ENCODE results near the gene DENND4C. TPM values are rescaled to one million over a fixed set of nuclear protein-coding genes. Genes with fewer than 3 reads are reported as not detected.
A peak's percentile ranks its signal among the peaks of the same experiment; 100 is the strongest.
"Not testable (repeated sequence)": the region's sequence is repeated elsewhere in the genome, so short reads cannot be mapped to it uniquely, and the experiment has no call there.

DENND4C gene
- total RNA-seq (2014; rRNA removed; shearing (Covaris generic)), result 28.1 and 40.2 TPM in 2 replicates

DNA sequence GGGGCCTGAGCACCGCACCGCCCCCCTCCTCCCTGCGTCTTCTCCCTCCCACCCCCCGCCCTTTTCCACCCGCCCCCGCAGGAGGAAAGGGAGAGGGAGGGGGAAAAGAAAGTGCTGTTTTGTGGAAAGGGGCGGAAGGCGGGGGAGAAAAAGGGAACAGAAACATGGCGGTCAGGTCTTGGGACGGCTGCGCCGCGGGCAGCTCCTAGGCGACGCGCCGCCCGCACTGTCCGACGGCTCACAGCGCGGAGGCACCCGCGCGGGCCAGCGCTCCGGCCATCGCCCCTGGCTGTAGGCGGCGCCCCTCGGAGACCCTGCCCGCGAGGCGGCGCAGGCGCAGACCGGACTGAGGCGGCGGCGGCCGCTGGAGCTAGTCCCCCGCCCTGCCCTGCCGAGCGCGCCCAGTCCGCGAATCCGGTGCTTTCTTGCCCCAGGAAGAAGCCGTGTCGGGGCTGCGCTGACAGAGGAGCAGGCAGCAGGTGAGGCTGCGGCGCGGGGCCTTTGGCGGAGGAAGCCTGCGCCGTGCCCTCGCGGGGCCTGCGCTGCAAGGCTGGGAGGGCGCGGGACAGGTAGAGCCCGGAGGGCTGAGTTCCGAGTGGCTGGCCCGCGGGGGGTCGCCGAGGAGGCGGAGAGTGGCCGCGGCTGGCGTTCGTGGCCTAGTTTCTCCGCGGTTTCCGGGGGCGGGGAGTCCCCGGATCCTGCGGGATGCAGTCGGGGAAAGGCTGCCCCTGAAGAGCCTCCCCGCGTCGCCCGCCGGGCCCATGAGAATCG is at the start of gene DENND4C:
DENND4C (plus strand) TSS at position 339 of the 771 bp plus-strand sequence. CDS start 45,482 bp downstream, outside the sequence.
- DNase-seq (ENCODE audit: low spot score), result peak; percentile 83

DNA sequence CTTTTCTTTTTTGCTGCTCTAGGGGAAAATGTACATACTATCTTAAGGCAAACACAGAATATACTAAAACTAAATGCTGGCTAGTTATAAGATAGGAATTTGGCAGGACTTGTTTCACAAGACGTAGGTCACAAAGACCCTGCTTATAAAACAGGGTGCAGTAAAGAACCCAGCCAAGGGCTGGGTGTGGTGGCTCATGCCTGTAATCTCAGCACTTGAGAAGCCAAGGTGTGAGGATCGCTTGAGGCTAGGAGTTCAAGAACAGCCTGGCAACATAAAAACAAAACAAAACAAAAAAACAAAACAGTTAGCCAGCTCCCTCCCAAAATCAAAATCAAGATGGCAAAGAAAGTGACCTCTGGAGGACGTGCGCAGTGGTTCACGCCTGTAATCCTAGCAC is 49.5 kb upstream of the DENND4C start:
- DNase-seq (ENCODE audit: low spot score), result no peak

DNA sequence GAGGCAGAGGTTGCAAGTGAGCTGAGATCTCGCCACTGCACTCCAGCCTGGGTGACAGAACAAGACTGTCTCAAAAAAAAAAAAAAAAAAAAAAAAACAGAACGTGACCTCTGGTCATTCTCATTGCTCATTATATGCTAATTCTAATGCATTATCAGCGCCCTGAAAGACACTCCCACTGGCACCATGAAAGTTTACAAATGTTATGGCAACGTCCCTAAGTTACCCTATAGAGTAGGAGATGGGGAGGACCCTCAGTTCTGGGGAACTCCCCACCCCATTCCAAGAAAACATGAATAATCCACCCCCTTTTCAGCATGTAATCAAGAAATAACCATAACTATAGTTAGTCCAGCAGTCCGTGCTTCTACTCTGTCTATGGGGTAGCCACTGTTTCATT is 48.9 kb upstream of the DENND4C start:
- no peak for DNase-seq (ENCODE audit: low spot score)

DNA sequence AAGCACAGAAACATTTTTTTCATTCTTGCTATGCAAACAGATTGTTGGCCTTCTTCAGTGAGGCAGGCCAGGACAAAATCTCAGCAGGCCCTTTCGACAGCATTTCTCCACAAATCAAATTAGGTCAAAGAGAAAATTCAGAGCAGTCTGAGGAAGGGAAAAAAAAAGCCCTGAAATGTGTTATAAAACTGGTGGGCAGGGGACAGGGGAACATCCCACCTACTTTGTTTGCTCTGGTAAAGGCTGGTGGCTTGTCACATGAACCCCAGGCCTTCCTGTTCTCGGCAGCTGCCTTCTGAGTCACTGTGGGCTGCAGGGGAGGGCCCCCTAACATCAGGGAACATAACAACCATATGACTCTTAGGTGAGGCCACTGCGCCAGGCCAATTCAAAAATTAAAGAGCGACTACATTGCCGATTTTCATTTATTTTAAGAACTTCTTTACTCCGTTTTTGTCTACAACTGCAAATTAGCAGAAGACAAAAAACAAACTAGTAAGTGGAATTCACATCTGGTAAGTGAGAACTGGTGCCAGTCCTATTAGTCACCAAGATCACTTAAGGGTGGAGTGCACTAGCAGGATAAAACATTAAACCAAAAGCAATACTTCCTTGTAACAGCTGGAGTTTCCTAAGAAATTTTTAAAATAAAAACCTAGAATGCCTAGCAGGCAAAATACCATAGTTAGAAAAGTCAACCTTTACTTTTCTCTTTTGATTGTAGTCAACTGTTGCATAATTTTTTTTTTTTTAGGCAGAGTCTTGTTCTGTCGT is 46.2 kb upstream of the DENND4C start:
- peak; percentile 82 for DNase-seq (ENCODE audit: low spot score)

DNA sequence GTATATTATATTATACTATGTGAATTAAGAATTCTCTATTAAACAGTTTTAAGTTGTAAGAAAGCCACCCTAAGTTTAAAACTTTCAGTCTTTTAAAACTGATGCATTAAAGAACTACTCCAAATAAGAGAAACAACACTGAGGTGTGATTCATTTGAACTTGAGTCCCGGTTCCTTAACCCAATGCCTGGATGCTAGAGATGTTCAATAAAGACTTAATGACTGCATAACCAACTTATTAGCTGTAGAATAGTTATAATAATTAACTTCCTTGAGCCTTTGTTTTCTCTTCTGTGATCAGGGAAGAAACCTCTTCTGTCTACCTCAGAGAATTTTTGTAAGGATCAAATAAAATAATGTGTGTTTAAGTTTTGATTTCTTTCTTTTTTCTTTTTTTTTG is 45.3 kb upstream of the DENND4C start:
- no peak for DNase-seq (ENCODE audit: low spot score)

DNA sequence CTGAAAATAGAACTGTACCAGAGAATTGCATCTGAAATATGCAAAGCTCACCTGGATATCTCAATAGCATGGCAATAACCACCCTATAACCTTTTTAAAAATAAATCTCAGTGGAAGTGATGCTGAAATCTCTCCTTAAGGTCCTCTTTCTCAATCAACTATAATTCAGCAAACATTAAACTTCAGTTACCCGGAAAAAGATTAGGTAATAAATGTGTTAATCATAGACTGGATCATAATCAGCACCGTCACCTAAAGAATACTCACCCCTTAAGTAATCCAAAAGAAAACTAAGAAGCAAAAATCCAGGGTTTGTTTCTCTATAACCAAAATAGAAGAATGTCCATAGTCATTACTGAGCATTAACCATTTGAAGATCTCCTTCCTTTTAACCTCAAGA is 44.3 kb upstream of the DENND4C start:
- DNase-seq (ENCODE audit: low spot score), result peak; percentile 48

DNA sequence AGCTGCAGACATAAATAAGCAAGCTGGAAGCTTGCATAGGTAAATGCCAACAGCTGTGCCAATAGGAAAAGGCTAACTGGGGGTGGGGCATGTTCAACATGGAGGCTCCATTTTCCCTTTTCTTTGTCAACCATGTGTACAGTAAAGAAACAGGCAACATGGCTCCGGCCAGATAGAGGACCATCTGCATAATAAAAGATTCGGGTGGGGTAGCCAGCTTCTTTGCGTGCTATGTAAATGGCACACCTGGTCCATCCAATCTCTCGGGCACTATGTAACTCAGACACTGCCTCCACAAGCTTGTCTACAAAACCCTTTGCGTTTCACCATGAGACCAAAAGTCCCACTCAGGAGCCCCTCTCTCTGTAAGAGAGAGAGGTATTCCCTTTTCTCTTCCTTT is 41.7 kb upstream of the DENND4C start:
- DNase-seq (ENCODE audit: low spot score), result no peak

DNA sequence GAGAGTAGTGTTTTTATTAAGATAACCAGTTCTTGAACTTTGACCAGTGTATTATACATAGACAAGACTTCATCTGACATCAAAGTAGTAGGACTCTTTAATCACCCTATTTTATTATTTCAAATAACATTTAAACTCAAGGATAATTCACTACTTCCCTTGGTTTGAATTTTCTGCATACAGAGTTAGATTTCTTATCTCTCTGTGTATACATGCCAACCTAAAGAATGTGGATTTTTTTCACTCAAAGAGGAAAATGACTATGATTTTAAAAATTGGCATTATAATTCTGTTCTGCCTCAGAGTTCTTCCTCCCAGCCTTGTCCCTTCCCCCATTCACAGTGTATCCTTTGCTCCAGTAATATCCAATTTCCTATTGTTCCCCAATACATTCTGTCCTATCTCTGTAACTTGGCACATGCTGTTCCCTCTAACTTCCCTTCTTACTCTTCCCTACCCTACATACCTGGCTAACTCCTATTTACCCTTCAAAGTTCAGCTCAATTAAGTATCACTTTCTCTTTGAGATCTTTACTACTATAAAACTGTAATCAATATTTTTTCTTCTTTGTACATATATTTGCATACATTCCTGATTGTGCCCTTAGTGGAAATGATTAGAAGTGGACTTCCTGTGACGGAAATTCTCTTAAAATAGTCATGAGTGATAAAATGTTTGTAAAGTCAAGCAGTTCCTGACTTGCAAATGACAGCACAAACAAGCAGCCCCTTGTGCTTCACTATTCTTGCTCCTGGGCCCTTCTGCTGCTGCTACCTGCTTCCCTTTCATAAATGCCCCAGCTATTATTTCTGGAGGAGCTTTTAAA is 38.1 kb upstream of the DENND4C start:
- no peak for DNase-seq (ENCODE audit: low spot score)

DNA sequence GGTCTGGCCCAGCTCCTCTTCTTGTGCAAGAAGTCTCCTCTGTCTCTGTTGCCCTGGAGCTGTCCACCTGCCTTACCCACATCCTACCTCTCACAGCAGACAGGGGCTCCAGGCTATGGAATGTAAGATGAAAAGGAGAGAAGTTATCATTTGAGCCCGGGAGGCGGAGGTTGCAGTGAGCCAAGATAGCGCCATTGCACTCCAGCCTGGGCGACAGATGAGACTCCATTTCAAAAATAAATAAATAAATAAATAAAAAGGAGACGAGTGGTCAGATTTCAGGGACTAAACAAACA is 37.5 kb upstream of the DENND4C start:
- no peak for DNase-seq (ENCODE audit: low spot score)

DNA sequence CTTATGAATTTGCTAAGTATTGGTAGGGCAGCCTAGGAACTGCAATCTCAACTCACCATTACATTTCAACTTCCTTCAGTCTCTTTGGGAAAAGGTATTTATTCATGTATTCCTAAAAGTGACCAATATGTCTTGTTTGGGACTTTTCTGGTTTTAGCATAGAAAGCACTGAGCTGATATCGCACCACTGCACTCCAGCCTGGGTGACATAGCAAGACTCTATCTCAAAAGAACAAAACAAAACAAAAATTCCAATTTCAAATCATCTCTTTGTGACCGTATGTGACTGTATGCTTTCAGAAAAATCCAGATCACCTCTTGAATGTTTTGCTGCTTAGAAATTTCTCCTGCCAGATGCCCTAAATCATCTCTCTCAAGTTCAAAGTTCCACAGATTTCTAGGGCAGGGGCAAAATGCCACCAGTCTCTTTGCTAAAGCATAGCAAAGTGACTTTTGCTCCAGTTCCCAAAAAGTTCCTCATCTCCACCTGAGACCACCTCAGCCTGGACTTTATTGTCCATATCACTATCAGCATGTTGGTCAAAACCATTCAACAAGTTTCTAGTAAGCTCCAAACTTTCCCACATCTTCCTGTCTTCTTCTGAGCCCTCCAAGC is 37.0 kb upstream of the DENND4C start:
- not testable (repeated sequence) for DNase-seq (ENCODE audit: low spot score)

DNA sequence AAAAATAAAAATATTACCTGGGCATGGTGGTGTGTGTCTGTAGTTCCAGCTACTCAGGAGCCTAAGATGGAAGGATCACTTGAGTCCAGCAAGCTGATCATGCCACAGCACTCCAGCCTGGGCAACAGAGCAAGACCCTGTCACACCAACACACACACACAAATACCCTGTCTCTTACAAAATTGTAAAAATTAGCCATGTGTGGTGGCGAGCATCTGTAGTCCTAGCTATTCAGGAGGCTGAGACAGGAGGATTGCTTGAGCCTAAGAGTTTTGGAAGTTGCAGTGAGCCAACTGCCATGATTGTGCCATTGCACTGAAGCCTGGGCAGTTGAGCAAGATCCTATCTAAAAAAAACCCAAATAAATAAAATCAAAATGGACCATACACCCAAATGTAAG is 32.1 kb upstream of the DENND4C start:
- no peak for DNase-seq (ENCODE audit: low spot score)

DNA sequence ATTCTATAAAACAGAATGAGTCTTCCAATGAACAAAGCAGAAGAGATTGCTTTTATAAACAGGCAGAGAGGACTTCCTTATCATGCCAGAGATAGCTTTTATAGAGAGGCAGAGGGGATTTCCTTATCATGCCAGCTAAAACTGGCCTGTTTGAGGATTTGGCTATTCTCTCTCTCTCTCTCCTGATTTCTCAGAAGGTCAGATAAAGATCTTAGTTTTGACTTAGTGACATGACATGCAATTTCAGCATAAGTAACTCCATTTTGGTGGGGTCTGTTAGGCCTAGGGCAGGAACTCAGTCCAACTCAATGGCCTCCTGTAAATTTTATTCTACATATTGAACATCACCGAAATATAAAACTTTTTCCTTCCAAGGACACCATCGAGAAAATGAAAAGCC is 31.5 kb upstream of the DENND4C start:
- no peak for DNase-seq (ENCODE audit: low spot score)

DNA sequence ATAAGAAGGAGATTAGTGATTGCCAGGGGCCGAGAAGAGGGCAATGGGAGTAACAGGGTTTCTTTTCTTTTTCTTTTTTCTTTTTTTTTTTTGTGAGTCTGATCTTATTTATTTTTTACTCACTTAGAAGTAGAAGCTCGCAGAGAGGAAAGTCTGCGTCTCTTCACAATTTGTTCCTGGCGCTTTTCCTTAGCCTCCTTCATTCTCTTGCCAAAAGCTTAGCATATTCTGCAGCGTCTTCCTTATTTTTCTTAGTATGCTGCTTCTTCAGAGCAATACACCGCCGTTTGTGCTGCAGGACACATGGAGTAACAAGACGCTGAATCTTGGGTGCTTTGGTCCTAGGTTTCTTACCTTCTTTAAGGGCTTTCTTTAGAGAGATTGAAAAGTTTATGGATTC is 30.3 kb upstream of the DENND4C start:
- DNase-seq (ENCODE audit: low spot score), result no peak

DNA sequence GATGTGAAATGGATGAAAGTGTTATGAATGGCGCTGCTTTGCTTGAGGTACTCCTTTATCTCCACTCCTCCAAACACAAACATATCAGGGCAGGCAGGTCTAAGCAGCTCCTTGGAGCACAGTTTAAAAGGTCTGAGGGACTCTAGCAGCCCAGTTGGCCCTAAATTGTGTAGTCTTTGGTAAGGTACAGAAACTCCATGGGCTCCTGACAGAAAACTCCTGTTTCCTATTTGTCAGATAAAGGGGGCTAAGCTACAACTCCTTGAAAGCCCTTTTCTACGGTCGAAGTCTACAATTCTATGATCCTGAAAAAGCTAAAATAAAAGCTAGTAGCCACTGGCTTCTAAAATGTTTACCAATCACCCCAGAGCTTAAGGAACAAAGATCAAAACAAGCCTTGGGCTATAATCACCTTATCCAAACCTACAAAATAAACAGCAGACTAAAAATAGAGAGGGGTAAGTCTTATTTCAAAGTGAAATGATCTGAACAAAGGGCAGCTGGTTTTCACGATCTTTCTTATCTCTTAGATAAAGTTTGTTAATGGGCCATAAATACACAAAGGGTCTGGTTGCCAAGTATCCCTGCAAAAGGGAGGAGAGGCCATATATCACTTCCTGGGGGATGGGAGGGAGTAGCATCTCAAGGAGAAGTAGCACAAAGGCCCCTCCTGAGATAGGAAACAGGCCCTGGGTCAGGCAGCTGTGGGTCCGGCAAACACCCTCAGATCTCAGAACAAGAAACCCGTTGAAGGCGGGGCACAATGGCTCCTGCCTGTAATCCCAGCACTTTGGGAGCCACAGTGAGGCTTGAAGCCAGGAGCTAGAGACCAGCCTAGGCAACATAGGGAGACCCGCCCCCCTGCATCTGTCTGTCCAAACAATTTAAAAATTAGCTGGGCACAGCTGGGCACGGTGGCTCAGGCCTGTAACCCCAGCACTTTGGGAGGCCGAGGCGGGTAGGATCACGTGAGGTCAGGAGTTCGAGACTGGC is 28.3 kb upstream of the DENND4C start:
- peak; percentile 69 for DNase-seq (ENCODE audit: low spot score)

DNA sequence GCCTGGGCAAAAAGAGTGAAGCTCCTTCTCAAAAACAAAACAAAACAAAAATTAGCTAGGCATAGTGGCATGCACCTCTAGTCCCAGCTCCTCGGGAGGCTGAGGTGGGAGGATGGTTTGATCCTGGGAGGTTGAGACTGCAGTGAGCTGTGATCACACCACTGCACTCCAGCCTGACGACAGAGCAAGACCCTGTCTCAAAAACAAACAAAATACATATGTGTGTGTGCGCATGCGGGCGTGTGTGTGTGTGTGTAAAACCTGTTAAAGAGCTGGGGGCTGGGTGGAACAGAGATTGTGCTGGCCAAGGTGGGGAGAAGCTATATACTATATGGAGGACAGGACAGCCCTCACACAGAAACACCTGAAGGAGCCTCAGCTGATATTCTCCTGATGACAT is 27.4 kb upstream of the DENND4C start:
- DNase-seq (ENCODE audit: low spot score), result no peak

DNA sequence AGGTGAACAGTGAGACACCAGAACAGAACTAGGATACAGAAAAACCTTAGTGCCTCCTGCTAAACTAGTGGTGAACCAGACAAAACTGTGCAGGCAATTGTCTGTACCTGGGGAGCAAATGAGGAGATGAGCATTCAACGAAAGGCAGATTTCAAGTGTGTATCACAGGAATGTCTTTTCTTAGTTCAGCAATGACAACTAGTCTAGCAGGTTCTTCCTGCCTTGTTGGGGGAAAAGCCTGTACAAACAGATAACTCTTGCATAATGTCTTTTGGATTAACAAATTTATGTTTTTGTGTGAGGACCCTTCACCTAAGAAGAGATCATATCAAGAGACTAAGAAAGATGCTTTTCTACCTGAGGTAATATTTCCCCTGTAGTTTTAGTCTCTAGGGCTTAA is 21.8 kb upstream of the DENND4C start:
- peak; percentile 69 for DNase-seq (ENCODE audit: low spot score)

DNA sequence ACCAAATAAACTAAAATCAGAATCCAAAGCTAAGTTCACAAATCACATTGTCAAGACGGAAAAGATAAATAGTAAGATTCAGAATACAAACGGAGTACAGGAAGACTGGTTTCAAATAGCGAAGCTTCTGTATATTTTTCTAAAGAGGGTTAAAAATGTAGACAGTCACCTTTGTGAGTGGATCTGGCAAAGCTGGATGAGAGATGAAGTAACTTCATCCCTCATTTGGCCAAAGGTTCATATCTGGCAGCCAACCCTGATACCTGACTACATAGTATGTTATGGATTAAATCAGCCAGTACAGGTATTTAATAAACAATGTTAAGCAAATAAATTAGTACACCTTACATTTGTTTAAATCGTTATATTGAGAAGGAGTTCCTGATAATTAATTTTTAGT is 21.3 kb upstream of the DENND4C start:
- DNase-seq (ENCODE audit: low spot score), result no peak

DNA sequence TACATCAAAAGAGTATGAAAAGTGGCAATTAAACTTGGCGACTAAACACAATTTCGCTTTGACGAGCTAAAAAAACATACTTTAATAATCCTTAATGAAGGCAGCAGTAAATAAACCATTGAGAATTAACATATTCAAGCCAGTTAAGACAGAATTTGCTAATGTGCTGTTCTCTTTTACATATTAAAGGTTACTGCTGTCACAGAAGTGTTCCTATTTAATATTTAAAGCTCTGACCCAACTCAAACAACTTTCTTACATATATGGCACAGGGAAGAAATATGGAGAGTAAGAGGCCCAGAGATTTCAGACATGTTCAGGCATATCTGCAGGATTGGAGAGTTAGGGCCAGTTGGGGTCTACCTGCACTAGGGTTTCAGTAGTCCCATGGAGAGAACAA is 16.7 kb upstream of the DENND4C start:
- no peak for DNase-seq (ENCODE audit: low spot score)

DNA sequence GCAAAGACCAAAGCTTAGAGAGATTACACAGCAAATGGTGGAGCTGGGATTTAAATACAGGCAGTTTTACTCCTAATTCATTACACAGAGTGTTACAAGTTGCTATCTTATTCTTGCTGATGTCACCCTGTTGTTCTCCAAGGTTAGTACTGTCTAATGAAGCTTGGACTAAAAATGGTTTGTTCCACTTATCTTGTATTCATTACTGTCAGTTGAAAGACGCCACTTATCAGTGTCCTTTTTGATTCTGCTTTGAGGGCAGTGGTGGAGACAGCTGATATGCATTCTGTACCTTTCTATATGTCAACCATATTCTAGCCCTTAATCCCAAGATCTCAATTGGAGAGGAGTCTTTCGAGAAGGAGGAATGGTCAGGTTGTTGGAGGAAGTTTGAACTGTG is 14.0 kb upstream of the DENND4C start:
- DNase-seq (ENCODE audit: low spot score), result no peak

DNA sequence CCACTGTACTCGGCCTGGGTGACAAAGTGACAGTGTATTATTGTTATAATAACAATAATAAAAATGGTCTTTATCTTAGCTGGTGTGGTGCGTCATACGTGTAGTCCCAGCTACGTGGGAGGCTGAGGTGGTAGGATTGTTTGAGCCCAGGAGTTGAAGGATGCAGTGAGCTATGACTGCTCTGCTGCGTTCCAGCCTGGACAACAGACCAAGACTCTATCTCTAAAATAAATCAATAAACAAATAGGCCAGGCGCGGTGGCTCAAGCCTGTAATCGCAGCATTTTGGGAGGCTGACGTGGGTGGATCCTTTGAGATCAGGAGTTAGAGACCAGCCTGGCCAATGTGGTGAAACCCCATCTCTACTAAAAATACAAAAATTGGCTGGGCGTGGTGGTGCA is 9.2 kb upstream of the DENND4C start:
- no peak for DNase-seq (ENCODE audit: low spot score)

DNA sequence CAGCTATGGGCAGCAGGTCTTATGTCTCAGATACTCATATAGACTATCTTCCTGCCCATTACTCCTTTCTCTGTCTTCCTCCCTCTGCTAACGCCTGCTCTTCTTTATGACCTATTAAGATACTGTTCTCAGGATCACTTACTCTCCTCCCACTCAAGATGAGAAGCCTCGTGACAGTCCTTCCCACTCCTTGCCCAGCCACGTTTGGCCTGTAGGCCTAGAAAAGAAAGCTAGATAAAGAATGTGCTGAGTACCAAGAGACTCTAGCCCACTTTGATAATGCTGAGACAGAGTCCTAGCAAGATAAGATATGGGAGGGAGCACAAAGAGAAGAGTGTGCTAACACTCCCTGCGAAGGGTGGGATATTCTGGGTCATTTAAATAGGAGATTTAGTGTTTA is 6.8 kb upstream of the DENND4C start:
- no peak for DNase-seq (ENCODE audit: low spot score)

Measured in HT-29 (cell line).